ENCODE measurements around the gene TOB2.
"Not testable (repeated sequence)": the region's sequence is repeated elsewhere in the genome, so short reads cannot be mapped to it uniquely, and the experiment has no call there.

TOB2 gene

GRCh38 chr22:41425660-41426365 lies 20.8 kb downstream of the TOB2 start:
- no peak for DNase-seq

GRCh38 chr22:41418717-41419116 lies 27.9 kb downstream of the TOB2 start:
- DNase-seq, result no peak

- no peak for DNase-seq
Observed at GRCh38 chr22:41417622-41418390, 28.8 kb downstream of the TOB2 start.

- DNase-seq, result no peak
Observed at GRCh38 chr22:41415554-41415953, 31.0 kb downstream of the TOB2 start.

GRCh38 chr22:41411021-41411851 lies 35.4 kb downstream of the TOB2 start:
- no peak for DNase-seq

GRCh38 chr22:41410311-41410751 lies 36.3 kb downstream of the TOB2 start:
- no peak for DNase-seq

GRCh38 chr22:41408665-41409064 lies 37.9 kb downstream of the TOB2 start:
- no peak for DNase-seq

GRCh38 chr22:41407433-41407832 lies 39.2 kb downstream of the TOB2 start:
- DNase-seq, result no peak

GRCh38 chr22:41406410-41406809 lies 40.2 kb downstream of the TOB2 start:
- DNase-seq, result no peak

- DNase-seq, result no peak
Observed at GRCh38 chr22:41405588-41405987, 41.0 kb downstream of the TOB2 start.

- DNase-seq, result peak; percentile 80
Observed at GRCh38 chr22:41403532-41404318, 42.9 kb downstream of the TOB2 start.

- DNase-seq, result not testable (repeated sequence)
Observed at GRCh38 chr22:41402851-41403250, 43.8 kb downstream of the TOB2 start.

- peak; percentile 84 for DNase-seq
Observed at GRCh38 chr22:41401781-41402648, 44.6 kb downstream of the TOB2 start.

- DNase-seq, result peak; percentile 24
Observed at GRCh38 chr22:41398921-41399320, 47.7 kb downstream of the TOB2 start.

GRCh38 chr22:41397143-41397811 lies 49.3 kb downstream of the TOB2 start:
- no peak for DNase-seq

- DNase-seq, result no peak
Observed at GRCh38 chr22:41395531-41396240, 50.9 kb downstream of the TOB2 start.

- DNase-seq, result no peak
Observed at GRCh38 chr22:41394012-41394356, 52.6 kb downstream of the TOB2 start.

- DNase-seq, result no peak
Observed at GRCh38 chr22:41387341-41387740, 59.3 kb downstream of the TOB2 start.

- no peak for DNase-seq
Observed at GRCh38 chr22:41384128-41384527, 62.5 kb downstream of the TOB2 start.
